SKM-1 treated with dmso at 0.1 percent for 144 hours (cell line): Measurements from ENCODE around the gene RMDN3.

Experiments used
- DNase-seq: peaks from one replicate; lab custom pipeline; 2025; ENCODE audit not compliant: unreplicated experiment; lab: John Stamatoyannopoulos, UW

Gene RMDN3

GRCh38 chr15:40750885-40751284 lies 4.2 kb downstream of the RMDN3 start:
- no peak for DNase-seq

DNA sequence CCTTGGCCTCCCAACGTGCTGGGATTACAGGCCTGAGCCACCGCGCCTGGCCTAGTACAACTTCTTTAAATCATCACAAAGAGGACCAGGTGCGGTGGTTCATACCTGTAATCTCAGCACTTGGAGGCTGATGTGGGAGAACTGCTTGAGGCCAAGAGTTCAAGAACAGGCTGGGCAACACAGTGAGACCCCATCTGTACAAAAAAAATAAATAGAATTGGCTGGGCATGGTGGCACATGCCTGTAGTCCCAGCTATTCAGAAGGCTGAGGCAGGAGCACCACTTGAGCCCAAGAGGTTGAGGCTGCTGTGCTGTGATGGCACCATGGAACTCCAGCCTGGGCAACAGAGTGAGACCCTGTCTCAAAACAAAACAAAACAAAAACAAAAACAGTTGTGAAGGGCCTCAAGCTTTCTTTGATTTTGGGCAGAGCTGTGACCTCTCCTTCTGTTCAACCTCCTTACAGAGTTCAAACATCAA lies 5.9 kb downstream of the RMDN3 start:
- DNase-seq, result no peak

GRCh38 chr15:40747685-40748631 lies 7.1 kb downstream of the RMDN3 start:
- DNase-seq, result no peak

DNA sequence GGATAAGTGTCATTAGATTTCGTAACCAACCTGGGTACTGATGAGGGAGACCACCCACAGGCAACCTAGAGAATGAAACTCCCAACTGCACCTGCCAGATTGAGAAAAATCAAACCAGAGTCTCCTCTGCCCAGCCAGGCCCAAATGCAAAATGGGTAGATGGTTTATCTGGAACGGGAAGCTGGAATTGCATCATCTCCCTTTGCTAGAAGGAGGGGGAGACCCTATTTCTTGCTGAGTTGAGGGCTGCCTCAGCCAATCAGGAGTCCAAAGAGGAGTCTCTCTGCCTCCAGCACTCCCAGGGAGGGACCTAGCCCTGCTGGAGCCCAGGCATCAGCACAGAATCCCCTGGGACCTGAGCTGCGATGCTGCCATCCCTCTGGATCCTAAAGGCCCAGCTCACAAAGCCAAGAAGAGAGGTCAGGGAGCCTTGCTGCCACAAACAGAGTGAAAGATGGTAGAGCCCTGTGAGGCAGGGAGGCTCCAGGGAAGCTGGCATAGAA lies 8.1 kb downstream of the RMDN3 start:
- peak; percentile 67 for DNase-seq

GRCh38 chr15:40744815-40745152 lies 10.3 kb downstream of the RMDN3 start:
- no peak for DNase-seq

DNA sequence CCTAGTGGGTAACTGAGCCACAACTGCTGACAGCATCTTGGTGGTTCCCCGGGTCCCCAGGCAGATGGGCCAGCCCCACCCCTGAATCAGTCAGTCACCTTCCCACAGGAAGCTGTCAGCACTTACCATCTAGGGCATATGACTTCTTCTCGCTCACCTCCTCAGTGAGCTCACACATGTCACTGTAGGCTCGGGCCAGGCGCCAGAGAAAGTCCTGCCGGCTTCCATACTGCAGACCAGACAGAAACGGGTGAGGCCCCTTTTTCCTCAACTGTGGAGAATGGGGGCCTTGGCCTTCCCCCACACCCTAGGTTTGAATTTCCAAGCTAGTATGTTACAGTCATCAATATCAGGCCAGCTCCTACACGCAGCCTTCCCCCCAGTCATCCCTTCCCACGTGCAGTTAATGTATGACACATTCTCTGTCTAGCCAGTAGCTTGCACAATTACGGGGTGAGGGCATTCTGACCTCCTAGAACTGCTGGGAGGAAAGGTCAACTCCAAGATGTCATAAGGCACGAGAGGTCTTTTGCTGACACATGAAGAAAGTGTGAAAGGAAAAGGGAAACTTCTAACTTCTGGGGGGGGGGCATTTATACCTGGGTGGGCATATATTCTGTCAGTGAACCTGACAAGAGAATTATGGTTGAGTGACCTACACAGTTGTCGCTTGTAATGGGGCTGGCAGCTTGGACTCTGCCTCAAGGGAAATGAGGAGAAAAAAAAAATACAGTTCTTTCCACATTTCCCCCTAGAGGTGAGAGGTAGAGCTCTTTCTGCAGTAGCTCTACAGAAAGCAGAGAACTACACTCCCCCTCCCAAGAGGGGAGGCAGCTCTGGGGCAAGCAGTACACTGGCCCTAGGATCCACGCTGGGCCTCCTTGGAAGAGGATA lies 10.9 kb downstream of the RMDN3 start:
- peak; percentile 20 for DNase-seq

GRCh38 chr15:40743485-40743901 lies 11.6 kb downstream of the RMDN3 start:
- no peak for DNase-seq

DNA sequence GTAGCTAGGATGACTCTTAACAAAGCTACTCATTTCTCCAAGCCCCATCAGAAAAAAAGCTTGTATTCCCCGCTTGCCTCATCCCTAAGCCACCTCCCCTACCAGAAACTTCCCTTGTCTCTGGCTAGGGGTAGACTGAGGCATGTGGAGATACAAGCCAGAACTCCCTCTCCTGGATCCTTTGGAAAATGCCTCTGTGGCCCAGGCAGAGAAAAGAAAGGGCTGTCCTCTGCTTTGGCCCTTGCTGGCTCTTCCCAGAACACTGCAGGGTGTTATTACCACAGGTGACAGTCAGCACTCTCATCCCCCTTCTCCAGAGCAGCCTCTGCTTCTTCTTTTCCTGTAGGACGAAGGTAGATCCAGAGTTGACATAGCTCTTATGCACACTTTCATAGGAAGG lies 15.2 kb downstream of the RMDN3 start:
- no peak for DNase-seq

DNA sequence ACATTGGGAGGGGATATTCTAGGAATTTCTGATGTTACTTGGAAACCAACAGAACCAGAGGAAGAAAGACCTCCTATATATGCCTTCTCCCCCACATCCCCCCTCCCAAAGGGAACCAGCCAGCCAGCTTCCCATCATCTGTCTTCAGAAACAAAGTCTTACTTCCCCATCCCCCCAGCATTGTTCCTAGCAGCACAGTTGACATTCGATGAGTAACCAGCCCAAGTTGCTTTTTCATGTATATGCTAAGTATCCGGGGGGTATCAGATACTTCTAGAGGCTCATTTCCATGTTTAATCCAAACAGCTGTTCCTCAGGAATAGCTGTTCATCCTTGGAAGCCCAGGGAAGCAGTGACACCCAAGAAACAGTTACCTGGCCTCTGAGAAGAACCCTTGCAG lies 16.0 kb downstream of the RMDN3 start:
- no peak for DNase-seq

DNA sequence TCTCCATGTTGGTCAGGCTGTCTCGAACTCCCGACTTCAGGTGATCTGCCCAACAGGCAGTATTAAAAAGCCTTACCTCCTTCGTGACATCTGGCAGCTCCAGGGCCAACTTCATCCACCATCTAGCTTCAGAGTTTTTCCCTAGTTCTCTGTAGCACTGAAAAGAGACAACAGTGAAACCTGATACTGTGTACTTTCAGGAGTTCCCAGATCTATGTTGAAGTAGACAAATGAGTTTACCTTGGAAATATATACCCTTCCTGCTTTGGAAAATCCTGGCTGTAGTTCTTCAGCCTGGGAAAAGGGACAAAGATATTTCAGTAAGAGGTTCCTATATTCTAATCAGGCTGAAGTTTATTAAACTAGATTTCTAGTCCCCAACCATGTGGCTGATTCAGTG lies 18.0 kb downstream of the RMDN3 start:
- no peak for DNase-seq

- DNase-seq, result no peak
Measured at GRCh38 chr15:40736575-40736974, 18.5 kb downstream of the RMDN3 start.

GRCh38 chr15:40731034-40731433 lies 24.0 kb downstream of the RMDN3 start:
- DNase-seq, result no peak

- no peak for DNase-seq
Measured at GRCh38 chr15:40723919-40724318, 31.1 kb downstream of the RMDN3 start.

DNA sequence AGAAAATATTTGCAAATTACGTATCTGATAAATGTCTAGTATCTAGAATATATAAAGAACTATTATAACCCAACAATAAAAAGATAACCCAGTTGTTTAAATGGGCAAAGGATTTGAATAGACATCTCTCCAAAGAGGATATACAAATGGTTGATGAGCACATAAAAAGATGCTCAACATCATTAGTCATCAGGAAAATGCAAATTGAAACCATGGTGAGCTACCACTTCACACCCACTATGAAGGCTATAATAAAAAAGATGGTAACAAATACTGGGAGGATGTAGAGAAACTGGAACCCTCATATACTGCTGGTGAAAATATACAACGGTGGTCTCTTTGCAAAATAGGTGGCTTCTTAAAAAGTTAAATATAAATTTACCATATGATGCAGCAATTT lies 32.1 kb downstream of the RMDN3 start:
- no peak for DNase-seq

DNA sequence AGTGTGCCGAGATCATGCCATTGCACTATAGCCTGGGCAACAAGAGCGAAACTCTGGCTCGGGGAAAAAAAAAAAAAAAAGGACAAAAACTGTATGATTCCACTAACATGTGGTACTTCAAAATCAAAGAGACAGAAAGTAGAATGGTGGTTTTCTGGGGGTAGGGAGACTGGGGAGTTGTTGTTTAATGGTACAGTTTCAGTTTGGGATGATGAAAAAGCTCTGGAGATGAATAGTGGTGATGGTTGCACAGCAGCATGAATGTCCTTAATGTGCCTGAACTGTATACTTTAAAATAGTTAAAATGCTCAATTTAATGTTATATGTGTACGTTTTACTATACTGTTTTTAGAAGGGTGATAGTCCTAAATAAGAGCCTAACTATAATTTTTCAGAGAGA lies 32.7 kb downstream of the RMDN3 start:
- DNase-seq, result no peak

DNA sequence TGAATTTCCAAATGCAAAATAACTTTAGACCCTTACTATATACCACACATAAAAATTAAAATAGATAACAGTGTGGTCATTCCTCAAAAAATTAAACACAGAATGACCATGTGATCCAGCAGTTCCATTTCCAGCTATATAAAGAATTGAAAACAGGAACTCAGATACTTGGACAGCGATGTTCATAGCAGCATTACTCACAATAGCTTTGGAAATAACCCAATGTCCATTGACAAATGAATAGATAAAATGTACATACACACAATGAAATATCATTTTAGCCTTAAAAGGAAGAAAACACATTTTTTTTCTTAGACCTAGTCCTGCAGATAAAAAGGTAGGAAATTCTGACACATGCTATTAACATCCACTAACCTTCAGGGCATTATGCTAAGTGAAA lies 33.4 kb downstream of the RMDN3 start:
- DNase-seq, result no peak

GRCh38 chr15:40716165-40716564 lies 38.9 kb downstream of the RMDN3 start:
- no peak for DNase-seq

GRCh38 chr15:40714144-40714543 lies 40.9 kb downstream of the RMDN3 start:
- no peak for DNase-seq

DNA sequence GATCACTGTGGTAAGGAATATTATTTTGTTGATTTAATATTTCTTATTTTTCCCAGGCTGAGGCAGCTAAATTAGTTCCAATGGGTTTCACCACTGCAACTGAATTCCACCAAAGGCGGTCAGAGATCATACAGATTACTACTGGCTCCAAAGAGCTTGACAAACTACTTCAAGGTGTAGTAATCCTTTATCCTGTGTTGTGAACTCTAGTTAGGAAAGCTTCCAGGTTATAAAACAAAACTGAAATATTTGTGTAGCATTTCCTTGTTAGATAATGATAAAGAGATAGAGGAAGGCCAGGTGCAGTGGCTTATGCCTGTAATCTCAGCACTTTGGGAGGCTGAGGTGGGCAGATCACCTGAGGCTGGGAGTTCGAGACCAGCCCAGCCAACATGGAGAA lies 48.9 kb downstream of the RMDN3 start:
- no peak for DNase-seq

- no peak for DNase-seq
Measured at GRCh38 chr15:40702077-40702476, 53.0 kb downstream of the RMDN3 start.

DNA sequence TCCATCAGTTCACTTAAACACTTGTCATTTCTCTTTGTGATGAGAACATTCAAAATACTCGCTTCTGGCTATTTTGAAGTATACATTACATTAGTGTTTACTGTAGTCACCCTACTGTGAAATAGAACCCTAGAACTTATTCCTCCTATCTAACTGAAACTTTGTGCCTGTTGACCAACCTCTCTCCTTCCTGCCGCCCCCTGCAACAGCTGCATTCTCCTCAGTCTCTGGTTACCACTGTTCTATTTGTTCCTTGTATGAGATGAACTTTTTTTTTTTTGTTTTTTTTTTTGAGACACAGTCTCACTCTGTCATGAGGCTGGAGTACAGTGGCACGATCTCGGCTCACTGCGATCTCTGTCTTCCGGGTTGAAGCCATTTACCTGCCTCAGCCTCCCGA lies 57.1 kb downstream of the RMDN3 start:
- DNase-seq, result no peak

DNA sequence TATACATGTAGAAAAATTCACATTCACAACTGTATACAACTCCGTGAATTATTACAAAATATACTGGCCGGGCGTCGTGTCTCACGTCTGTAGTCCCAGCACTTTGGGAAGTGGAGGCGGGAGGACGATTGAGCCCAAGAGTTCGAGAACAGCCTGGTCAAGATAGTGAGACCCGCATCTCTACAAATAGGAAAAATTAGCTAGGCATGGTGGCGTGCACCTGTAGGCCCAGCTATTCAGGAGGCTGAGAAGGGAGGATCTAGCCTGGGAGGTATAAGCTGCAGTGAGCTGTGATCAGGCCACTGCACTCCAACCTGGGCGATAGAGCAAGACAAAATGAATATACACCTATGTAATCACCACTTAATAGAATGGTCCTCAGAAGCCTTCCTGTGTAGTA lies 58.8 kb downstream of the RMDN3 start:
- DNase-seq, result no peak
